ENCODE measurements around the gene B3GAT1. TPM values are rescaled to one million over a fixed set of nuclear protein-coding genes. Genes with fewer than 3 reads are reported as not detected.

Gene B3GAT1
- total and polyA plus RNA-seq, 4 donors = 0.03 to 0.49 (median 0.27) TPM

GRCh38 chr11:134423106-134423505 is 11.1 kb upstream of the B3GAT1 start:
- Histone ChIP-seq H3K27me3 (ENCODE audit: control insufficient read depth in 3 of 3, insufficient read depth in 3 of 3, low read length in 2 of 3) (peaks cover 0 to 7% (median 4%) of the 10 kb centered on the region in 3 donors), H3K27ac (ENCODE audit: low read depth in 1 of 2, low read length in 1 of 2) (no peak overlapping the region), H3K4me3 (no peak overlapping the region), H3K36me3 (ENCODE audit: control insufficient read depth in 4 of 4, insufficient read depth in 4 of 4, low read length in 4 of 4) (no peaks in the 10 kb centered on the region), H3K9ac (ENCODE audit: insufficient read depth in 1 of 2, low read length in 2 of 2) (no peak overlapping the region), H3K4me1 (ENCODE audit: control insufficient read depth in 5 of 5, insufficient read depth in 5 of 5, low read length in 5 of 5) (no peaks in the 10 kb centered on the region), H3K9me3 (ENCODE audit: control insufficient read depth in 4 of 4, insufficient read depth in 3 of 4, low read length in 3 of 4) (peaks cover 0 to 2% (median 0%) of the 10 kb centered on the region in 4 donors)
- ATAC-seq (ENCODE audit: insufficient read depth, low FRiP score) (no peak), DNase-seq (no peak)
- no peak for TF ChIP-seq CTCF (IDR thresholded peaks at IDR 0.05; ENCODE audit: control extremely low read depth, extremely low read depth)
- 75 to 88% methylated on average over 10 of the region's 10 CpGs for WGBS, 2 donors

GRCh38 chr11:134417871-134418840 is 6.1 kb upstream of the B3GAT1 start:
- DNase-seq (peak; percentile 63 to 83 (median 68)), ATAC-seq (ENCODE audit: insufficient read depth, low FRiP score) (no peak)
- Histone ChIP-seq H3K9ac (ENCODE audit: insufficient read depth in 1 of 2, low read length in 2 of 2) (no peak overlapping the region), H3K4me3 (no peak overlapping the region), H3K9me3 (ENCODE audit: control insufficient read depth in 4 of 4, insufficient read depth in 3 of 4, low read length in 3 of 4) (peaks cover 0 to 2% (median 0%) of the 10 kb centered on the region in 4 donors), H3K4me1 (ENCODE audit: control insufficient read depth in 5 of 5, insufficient read depth in 5 of 5, low read length in 5 of 5) (no peaks in the 10 kb centered on the region), H3K36me3 (ENCODE audit: control insufficient read depth in 4 of 4, insufficient read depth in 4 of 4, low read length in 4 of 4) (no peaks in the 10 kb centered on the region), H3K27me3 (ENCODE audit: control insufficient read depth in 3 of 3, insufficient read depth in 3 of 3, low read length in 2 of 3) (peaks cover 4 to 39% (median 25%) of the 10 kb centered on the region in 3 donors), H3K27ac (ENCODE audit: low read depth in 1 of 2, low read length in 1 of 2) (no peak overlapping the region)
- TF ChIP-seq CTCF (IDR thresholded peaks at IDR 0.05; ENCODE audit: control extremely low read depth, extremely low read depth) = no peak
- WGBS, 2 donors = 49 to 64% methylated on average over 14 of the region's 14 CpGs

- WGBS, 2 donors = 74 to 79% methylated on average over 10 of the region's 10 CpGs
- no peak for TF ChIP-seq CTCF (IDR thresholded peaks at IDR 0.05; ENCODE audit: control extremely low read depth, extremely low read depth)
- no peak for ATAC-seq (ENCODE audit: insufficient read depth, low FRiP score)
- Histone ChIP-seq H3K36me3 (ENCODE audit: control insufficient read depth in 4 of 4, insufficient read depth in 4 of 4, low read length in 4 of 4) (no peaks in the 10 kb centered on the region), H3K4me3 (no peak overlapping the region), H3K9ac (ENCODE audit: insufficient read depth in 1 of 2, low read length in 2 of 2) (no peak overlapping the region), H3K9me3 (ENCODE audit: control insufficient read depth in 4 of 4, insufficient read depth in 3 of 4, low read length in 3 of 4) (peaks cover 0 to 2% (median 0%) of the 10 kb centered on the region in 4 donors), H3K4me1 (ENCODE audit: control insufficient read depth in 5 of 5, insufficient read depth in 5 of 5, low read length in 5 of 5) (peaks cover 0 to 2% (median 0%) of the 10 kb centered on the region in 5 donors), H3K27ac (ENCODE audit: low read depth in 1 of 2, low read length in 1 of 2) (no peak overlapping the region), H3K27me3 (ENCODE audit: control insufficient read depth in 3 of 3, insufficient read depth in 3 of 3, low read length in 2 of 3) (peaks cover 4 to 45% (median 29%) of the 10 kb centered on the region in 3 donors)
- no peak for DNase-seq
Measured at GRCh38 chr11:134416726-134417125, 4.7 kb upstream of the B3GAT1 start.
